HepG2 (cell line): Measurements from ENCODE around the gene CEP78. TPM values are rescaled to one million over a fixed set of nuclear protein-coding genes. Genes with fewer than 3 reads are reported as not detected.
A peak's percentile ranks its signal among the peaks of the same experiment; 100 is the strongest.

Experiments
- AFF4 ChIP-seq: sonication (generic); formaldehyde crosslinking; IDR thresholded peaks from 2 replicates; pipeline ENCODE4 v1.4.0; 2020; ENCODE audit warnings: missing genetic modification reagents
- EP300 ChIP-seq, 3 experiments: sonication (generic) in 1 of 3; formaldehyde crosslinking in 1 of 3; IDR thresholded peaks; 2 replicates each; pipeline versions ENCODE4 v1.5.1 to v1.6.1; 2011 to 2020; ENCODE audit warnings: low read depth in 2 of 3, low read length in 2 of 3, borderline replicate concordance in 1 of 3, improper control_type of control experiment in 1 of 3, mild to moderate bottlenecking in 1 of 3, missing genetic modification reagents in 1 of 3, moderate library complexity in 1 of 3
- ESRRA ChIP-seq: sonication (generic); formaldehyde crosslinking; IDR thresholded peaks from 2 replicates; pipeline ENCODE4 v1.5.1; 2020; ENCODE audit warnings: mild to moderate bottlenecking, low read depth, missing genetic modification reagents
- ETV6 ChIP-seq: sonication (generic); formaldehyde crosslinking; conservative IDR thresholded peaks from 2 replicates; pipeline ENCODE4 v1.4.0; 2020; ENCODE audit warnings: missing genetic modification reagents
- FOXC1 ChIP-seq: sonication (generic); formaldehyde crosslinking; IDR thresholded peaks from 2 replicates; pipeline ENCODE4 v1.8.0; 2022; ENCODE audit warnings: mild to moderate bottlenecking, missing genetic modification reagents, borderline replicate concordance
- RARG ChIP-seq: sonication (generic); formaldehyde crosslinking; IDR thresholded peaks from 2 replicates; pipeline ENCODE4 v1.4.0; 2020; ENCODE audit warnings: low read depth, mild to moderate bottlenecking, missing genetic modification reagents
- RBAK ChIP-seq: sonication (generic); formaldehyde crosslinking; IDR thresholded peaks from 2 replicates; pipeline ENCODE4 v1.5.1; 2020; ENCODE audit warnings: mild to moderate bottlenecking, missing genetic modification reagents
- RFX1 ChIP-seq: fragments of 450-650 bp; IDR thresholded peaks from 2 replicates; pipeline ENCODE4 v1.6.1; 2017
- SMARCE1 ChIP-seq: fragments of 450-650 bp; IDR thresholded peaks from 2 replicates; pipeline ENCODE4 v1.6.1; 2017; ENCODE audit warnings: borderline replicate concordance
- SPEN ChIP-seq: sonication (generic); formaldehyde crosslinking; IDR thresholded peaks from 2 replicates; pipeline ENCODE4 v1.5.1; 2020; ENCODE audit warnings: low read depth, mild to moderate bottlenecking, missing genetic modification reagents
- SRSF4 ChIP-seq: fragments of 200-400 bp; formaldehyde crosslinking; IDR thresholded peaks from one replicate; pipeline ENCODE4 v1.6.1; 2018; ENCODE audit warnings: mild to moderate bottlenecking, low read depth, low read length, moderate library complexity; ENCODE audit not compliant: poor library complexity, severe bottlenecking
- THAP7 ChIP-seq: sonication (generic); formaldehyde crosslinking; IDR thresholded peaks from 2 replicates; pipeline ENCODE4 v1.8.1; 2023; ENCODE audit warnings: mild to moderate bottlenecking, missing genetic modification reagents
- ZBTB44 ChIP-seq: sonication (generic); formaldehyde crosslinking; IDR thresholded peaks from 2 replicates; pipeline ENCODE4 v1.4.0; 2020; ENCODE audit warnings: missing genetic modification reagents
- ZNF225 ChIP-seq: sonication (generic); formaldehyde crosslinking; IDR thresholded peaks from 2 replicates; pipeline ENCODE4 v1.4.0; 2020; ENCODE audit warnings: mild to moderate bottlenecking, missing genetic modification reagents
- ZNF34 ChIP-seq: sonication (generic); formaldehyde crosslinking; IDR thresholded peaks from 2 replicates; pipeline ENCODE4 v1.4.0; 2020; ENCODE audit warnings: mild to moderate bottlenecking, missing genetic modification reagents, borderline replicate concordance
- ZNF577 ChIP-seq: sonication (generic); formaldehyde crosslinking; IDR thresholded peaks from 2 replicates; pipeline ENCODE4 v1.4.0; 2020; ENCODE audit warnings: mild to moderate bottlenecking, low read depth, missing genetic modification reagents, borderline replicate concordance
- ZNF580 ChIP-seq: IDR thresholded peaks from 2 replicates; pipeline ENCODE4 v1.6.1; 2016; ENCODE audit warnings: low read depth, borderline replicate concordance
- ZNF597 ChIP-seq: sonication (generic); formaldehyde crosslinking; IDR thresholded peaks from 2 replicates; pipeline ENCODE4 v1.5.0; 2020; ENCODE audit warnings: missing genetic modification reagents
- ZNF678 ChIP-seq: sonication (generic); formaldehyde crosslinking; IDR thresholded peaks from 2 replicates; pipeline ENCODE4 v1.4.0; 2020; ENCODE audit warnings: mild to moderate bottlenecking, missing genetic modification reagents
- ZNF703 ChIP-seq: sonication (generic); formaldehyde crosslinking; IDR thresholded peaks from 2 replicates; pipeline ENCODE4 v1.5.1; 2020; ENCODE audit warnings: missing genetic modification reagents, mild to moderate bottlenecking, moderate library complexity, borderline replicate concordance
- polyA plus RNA-seq, 8 experiments: library from polyadenylated mRNA; depleted of rRNA in 3 of 8; stranded (reverse) in 7 of 8; unstranded in 1 of 8; fragments of >200 nt; fragmentation: Illumina TruSeq in 4 of 8; extraction: Trizol in 4 of 8; gene quantifications; 2 replicates each; pipeline versions ENCODE4 v1.2.1 to v1.2.3, GENCODE V29; 2011 to 2016; ENCODE audit warnings: low read depth in 4 of 8, missing spikeins in 1 of 8, mixed read lengths in 1 of 8; ENCODE audit not compliant: insufficient read depth in 1 of 8
- total RNA-seq, 5 experiments: library from RNA; depleted of rRNA; stranded (reverse); fragments of >200 nt; fragmentation: Illumina TruSeq; extraction: Trizol; gene quantifications; 2 replicates each; pipeline ENCODE4 v1.2.3, GENCODE V29; 2016; ENCODE audit warnings: low read depth in 1 of 5

CEP78 gene
- total and polyA plus RNA-seq, 2 of the 13 experiments (the other 11 are each of a cell fraction or from before 2014, with no cell fraction given): 5.1 to 30.8 TPM

- peak; percentile 42 for TF ChIP-seq ZNF225 (CRISPR knock-in tag)
- no peak for TF ChIP-seq RBAK (CRISPR knock-in tag)
- TF ChIP-seq ZNF34 (CRISPR knock-in tag): no peak
- TF ChIP-seq ZNF580 (CRISPR knock-in tag): peak; percentile 82
- TF ChIP-seq RFX1: no peak
- no peak for TF ChIP-seq ZNF597 (CRISPR knock-in tag)
- peak; percentile 96 for TF ChIP-seq SPEN
- TF ChIP-seq FOXC1 (CRISPR knock-in tag): peak; percentile 91
- TF ChIP-seq RARG: no peak
- TF ChIP-seq ESRRA (CRISPR knock-in tag): peak; percentile 43; the same call in 1 of the 2 replicates
- TF ChIP-seq ETV6 (CRISPR knock-in tag): no peak
- TF ChIP-seq ZNF703 (CRISPR knock-in tag): peak; percentile 59; the same call in 1 of the 2 replicates
- TF ChIP-seq ZNF678 (CRISPR knock-in tag): peak; percentile 92; the same call in 1 of the 2 replicates
- no peak for TF ChIP-seq SMARCE1
- TF ChIP-seq THAP7 (CRISPR knock-in tag): no peak; the same call in 1 of the 2 replicates
- TF ChIP-seq AFF4: no peak
- no peak for TF ChIP-seq ZNF577 (CRISPR knock-in tag)
- 0 out of 2 replicates have a peak, but pooled peaks have one; percentile 14 for TF ChIP-seq ZBTB44
- TF ChIP-seq SRSF4: no peak
- no peak for TF ChIP-seq EP300 (IDR thresholded peaks at IDR 0.05; ENCODE audit: low read depth in 2 of 2, low read length in 2 of 2)
- no peak; the same call in 1 of the 2 replicates for TF ChIP-seq EP300 (CRISPR knock-in tag; IDR thresholded peaks at IDR 0.05; ENCODE audit: borderline replicate concordance)
Measured at GRCh38 chr9:78235762-78236550, at the start of gene CEP78 (continued).
